HG02938 (cell line): ENCODE results near the gene DDX60.
"Not testable (repeated sequence)": the region's sequence is repeated elsewhere in the genome, so short reads cannot be mapped to it uniquely, and the experiment has no call there.

Experiments used
- ATAC-seq: cut with Tn5 transposase; IDR thresholded peaks from one replicate; pipeline ENCODE4 v1.9.1; 2021; ENCODE audit warnings: mild to moderate bottlenecking, moderate library complexity; ENCODE audit not compliant: unreplicated experiment

Gene DDX60

DNA sequence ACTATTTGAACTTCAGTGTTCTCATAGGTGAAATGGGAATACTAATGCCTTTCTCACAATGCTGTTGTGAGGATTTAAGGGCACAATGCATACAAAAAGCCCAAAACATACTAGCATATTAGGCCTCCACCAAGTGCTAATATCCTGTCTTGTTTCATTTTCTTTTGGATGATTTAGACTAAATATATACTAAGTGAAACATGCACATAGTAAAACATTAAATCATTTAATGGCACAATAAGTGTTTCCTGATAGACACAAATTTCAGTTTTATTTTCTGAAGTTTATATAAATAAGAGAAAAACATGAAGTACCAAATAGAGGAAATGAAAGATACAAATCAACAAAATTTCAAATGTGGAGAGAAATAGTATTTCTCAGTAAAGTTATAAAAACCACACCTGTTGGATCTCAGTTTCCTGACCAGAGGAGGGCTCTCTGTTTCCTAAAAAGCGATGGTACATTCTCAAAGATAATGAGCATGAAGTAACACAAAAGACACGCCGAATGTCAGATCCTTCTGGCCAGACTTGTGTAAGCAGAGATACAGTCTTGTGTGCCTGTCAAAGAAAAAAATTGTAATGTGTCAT is 25.1 kb downstream of the DDX60 start:
- peak; percentile 73 for ATAC-seq

DNA sequence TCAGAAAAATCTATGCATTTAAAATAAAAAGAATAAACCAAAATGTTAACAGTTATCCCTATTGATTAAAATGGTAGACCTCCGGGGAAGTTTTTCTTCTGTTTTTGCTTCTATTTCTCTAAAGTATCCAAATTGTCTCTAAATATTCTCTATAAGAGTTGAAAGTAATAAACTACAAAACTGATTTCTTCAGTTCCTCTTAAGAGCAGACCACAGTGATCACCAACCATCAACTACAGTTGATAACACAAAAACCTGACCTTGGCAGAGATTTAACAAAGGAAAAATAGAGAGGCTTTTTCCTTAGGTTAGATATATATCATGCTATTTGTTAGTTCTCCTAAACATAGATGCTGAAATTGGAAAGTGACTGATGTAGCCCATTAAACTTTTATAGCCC is 27.3 kb downstream of the DDX60 start:
- no peak for ATAC-seq

DNA sequence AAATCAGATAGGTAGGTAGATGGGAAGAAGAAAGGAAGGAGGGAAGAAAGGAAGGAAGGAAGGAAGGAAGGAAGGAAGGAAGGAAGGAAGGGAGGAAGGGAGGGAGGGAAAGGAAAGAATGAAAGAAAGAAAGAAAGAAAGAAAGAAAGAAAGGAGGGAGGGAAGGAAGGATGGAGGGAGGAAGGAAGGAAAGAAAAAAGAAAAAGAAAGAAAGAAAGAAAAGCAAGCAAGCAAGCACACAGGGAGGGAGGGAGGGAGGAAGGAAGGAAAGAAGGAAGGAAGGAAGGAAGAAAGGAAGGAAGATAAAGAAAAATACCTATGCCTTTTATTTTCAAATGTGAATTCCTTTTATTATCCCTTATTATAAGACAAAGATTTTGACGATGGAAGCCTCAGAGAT is 32.7 kb downstream of the DDX60 start:
- not testable (repeated sequence) for ATAC-seq

DNA sequence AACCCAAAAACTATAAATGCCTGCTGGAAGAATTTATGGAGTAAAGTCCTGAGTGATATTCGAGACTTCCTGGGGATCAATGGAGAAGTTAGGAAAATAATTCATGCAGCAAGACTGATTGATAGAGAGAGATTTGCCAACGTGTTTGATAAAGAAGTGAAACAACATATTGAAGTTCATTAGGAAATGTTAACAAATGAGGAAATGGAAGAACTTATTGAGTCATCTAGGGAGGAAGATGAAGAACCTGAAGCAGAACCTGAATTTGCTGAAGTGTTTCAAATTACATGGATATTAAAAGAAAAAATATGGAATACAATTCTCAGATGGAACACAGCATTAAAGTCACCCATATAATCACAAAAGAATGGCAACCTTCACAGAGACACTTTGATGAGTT is 39.0 kb downstream of the DDX60 start:
- no peak for ATAC-seq

DNA sequence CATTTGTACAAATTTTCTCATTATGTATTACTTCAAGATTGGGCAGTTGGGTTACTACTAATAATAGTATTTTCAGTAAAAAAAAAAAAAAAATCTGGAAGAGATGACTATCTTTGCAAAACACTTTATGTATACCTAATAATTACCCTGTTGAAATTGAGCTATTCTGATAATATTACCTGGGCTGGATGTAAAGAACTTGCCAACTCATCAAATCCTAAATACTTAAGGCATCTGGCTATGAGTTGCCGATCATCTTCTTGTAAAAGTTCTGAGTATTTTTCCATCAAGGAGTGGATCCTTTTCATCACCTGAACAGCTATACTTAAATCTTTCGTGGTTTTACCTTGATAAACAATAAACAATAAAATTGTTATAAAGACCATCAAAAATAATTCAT is 42.7 kb downstream of the DDX60 start:
- ATAC-seq = no peak

DNA sequence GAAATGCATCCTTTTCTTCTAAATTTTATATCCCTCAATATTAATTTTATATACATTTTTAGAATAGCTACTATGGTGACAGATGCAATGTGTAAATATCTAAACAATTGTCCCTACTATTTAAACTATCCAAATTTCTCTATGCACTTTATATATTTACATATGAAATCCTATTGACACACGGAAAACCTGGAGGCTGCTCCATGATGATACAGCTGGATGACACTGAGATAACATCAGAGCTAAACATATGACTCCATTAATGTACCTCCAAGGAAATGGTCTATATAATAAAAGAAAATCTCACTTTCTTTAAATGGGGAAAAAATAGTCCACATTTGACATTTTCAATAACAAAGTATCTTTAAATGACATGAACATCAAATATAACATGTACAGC is 43.7 kb downstream of the DDX60 start:
- ATAC-seq = no peak

DNA sequence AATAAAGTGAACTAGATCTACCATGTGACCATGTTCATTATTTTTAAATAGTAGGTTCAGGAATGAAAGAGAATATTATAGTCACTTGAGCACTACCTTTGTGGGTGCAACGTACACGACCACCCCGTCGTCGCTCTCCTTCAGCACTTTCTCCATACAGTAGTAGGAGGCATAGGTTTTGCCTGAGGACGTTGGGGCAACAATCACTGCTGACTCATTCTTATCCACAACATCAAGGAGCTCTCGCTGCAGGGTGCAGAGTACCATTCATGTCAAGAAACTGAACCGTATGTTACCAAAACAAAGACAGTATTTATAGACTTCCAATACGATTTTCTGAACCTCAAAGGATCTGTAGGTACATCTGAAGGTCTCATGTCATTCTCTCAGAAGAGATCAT is 44.7 kb downstream of the DDX60 start:
- ATAC-seq = no peak

DNA sequence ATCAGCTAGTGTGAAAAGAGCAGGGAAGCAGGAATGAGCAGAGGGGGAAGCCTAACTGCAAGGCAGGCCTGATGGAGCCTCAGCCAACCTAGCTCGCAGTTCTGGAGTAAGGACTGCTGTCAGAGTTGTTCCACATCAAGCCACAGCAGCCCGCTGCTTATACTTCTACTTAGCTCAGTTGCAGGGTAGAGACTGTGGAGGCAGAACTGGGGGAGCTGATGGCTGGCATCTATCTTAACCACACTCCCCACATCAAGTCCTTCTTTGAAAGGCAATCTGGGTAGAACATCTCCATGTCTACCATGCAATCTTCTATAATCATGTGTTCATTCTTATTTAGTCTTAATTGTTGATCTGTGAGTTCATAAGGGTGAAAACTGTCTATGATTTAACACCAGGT is 46.1 kb downstream of the DDX60 start:
- ATAC-seq = no peak

DNA sequence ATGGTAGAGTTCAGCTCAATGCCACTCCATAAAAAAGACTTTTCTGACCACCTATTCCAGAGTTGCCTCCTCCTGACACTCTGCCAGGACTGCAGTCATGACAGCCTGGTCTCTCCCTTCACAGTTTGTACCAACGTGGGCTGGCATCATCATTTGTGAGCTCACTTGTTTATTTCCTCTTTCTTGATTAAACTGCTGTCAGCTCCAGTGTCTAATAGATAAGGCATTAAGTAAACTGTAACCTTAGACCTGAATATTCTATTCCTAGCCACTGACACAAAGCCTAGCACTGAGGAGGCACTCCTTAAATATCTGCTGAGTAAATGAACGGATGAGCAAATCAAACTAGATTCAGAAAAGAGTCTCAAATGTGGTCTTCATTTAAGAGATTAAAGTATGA is 48.7 kb downstream of the DDX60 start:
- ATAC-seq = no peak

DNA sequence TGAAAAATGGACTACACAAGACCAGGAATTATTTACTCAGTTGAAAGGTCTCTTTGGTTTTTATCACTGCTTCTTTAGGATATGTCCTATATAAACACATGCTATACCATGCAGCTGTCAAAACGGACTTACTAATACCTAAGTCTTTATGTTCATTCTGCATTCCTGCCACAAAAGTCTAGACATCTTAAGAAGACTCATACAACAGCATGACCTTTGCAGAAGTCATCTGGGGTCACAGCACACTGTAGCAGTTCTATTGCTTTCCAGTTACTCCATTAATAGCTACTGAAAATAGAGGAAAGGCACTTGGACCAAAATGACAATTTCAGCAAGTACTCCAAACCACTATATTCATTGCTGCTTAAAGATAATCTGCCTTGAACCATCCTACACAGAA is 53.2 kb downstream of the DDX60 start:
- ATAC-seq = no peak

DNA sequence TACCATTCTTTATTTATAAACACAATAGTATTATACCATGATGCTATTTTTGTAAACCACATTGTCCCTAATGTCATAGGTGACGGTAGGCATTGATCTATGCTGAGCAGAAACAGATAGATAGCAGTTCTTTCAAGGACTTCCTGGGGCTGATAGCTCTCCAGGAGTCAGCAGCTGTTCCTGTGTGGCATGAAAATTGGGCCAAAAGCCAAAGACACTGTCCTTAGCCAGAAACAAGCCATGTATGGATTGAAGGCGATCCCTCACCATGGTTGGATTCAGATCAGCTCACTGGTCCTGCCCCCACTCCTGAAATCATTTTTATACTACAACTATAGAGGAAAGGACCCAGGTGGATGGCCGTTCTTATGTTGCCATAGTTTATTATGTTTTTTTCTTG is 53.6 kb downstream of the DDX60 start:
- no peak for ATAC-seq

DNA sequence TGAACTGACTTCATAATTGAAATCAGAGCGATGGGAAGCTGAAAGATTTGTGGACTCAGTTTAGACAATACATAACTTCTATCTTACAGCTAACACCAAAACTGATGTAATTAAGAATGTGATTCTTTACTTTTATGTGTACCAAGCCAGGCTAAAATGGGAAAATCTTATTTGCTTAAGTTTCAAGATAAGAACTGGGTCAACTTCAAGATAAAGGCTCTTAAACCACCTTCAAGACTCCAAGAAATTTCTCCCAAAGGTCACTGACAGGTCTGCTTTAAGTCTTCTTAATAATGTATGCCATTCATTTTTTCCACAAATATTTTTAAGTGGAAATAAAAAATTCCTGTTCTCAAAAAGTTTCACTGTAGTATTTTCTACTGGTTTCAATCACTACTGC is 55.5 kb downstream of the DDX60 start:
- ATAC-seq = no peak

DNA sequence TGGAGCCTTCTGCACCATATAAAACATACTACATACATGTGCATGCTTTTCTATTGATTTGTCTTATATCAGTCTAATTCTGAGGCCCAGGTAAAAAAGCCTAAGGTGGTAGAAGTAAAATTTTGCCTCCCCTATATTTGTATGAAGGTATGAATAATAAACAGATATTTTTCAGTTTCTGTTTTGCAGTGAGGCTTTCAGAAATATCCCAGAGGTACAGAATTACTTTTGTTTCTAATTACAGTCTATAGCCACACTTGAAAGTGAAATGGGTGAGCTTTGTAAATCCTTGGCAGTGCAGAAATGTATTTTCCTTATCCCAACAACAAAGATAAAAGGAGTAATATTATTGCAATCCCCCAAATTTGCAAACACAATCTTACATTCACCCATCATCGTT is 59.5 kb downstream of the DDX60 start:
- no peak for ATAC-seq

DNA sequence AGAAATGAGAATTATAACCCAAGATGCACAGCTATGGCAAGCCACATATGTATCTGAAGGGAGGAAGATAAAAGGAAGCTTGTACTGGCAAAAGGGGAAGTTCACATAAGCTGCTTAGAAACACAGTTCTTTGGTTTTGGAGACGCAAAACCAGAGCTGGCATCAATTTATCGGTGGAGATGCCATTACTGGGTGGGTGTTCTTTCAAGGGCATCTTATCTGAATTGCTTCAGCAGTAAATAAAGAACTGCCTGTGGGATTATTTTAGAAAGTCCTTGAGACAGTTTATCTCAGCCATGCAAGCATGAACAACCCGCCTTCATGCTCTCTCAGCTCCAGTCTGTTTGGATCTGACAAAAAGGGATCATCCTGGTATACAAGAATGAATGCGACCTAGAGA is 60.8 kb downstream of the DDX60 start:
- no peak for ATAC-seq

DNA sequence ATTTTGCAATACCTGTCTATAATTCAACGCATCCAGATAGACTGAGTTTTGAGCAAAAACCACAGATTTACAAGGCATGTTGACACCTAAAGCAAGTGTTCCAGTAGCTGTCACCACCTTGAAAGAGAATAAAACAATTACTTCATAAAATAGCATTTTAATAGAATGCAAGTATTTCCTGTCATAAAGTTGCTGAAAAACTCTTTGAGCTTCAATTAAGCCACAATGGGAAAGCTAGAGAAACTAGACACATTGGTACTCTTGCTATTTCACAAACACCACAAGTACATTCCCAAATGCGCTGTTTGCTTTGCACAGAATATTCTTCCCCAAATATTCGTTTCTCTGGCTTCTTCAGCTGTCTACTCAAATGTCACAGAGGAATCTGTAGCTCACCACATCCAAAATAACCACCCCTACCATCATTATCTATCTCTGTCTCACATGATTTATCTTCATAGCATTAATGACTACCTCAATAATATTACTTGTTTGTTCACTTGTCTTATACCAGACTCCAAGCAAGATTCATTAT is 70.3 kb downstream of the DDX60 start:
- ATAC-seq = no peak

DNA sequence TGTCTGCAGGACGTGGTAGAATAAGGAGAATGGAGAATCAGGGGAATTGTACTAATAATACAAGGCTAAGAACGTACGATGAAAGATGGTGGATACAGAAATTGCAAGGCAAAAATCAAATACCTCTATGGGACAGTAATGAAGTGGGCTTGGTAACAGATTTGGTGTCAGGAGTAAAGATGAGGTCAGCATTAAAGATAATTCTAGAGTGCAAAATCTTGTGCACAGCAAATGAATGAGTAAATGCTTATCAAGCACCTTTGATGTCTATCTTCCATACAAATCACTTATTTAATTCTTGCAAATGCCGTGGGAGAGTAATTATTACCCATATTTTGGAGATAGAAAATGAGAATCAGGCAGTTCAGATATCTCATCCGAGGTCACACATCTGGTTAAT is 70.9 kb downstream of the DDX60 start:
- no peak for ATAC-seq

DNA sequence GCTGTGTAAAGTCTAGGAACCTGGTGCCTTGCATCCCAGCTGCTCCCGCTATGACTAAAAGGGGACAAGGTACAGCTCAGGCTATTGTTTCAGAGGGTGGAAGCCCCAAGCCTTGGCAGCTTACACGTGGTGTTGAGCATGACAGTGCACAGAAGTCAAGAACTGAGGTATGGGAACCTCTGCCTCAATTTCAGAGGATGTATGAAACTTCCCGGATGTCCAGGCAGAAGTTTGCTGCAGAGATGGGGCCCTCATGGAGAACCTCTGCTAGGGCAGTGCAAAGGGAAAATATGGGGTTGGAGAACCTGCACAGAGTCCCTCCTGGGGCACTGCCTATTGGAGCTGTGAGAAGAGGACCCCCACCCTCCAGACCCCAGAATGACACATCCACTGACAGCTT is 76.6 kb downstream of the DDX60 start:
- no peak for ATAC-seq

DNA sequence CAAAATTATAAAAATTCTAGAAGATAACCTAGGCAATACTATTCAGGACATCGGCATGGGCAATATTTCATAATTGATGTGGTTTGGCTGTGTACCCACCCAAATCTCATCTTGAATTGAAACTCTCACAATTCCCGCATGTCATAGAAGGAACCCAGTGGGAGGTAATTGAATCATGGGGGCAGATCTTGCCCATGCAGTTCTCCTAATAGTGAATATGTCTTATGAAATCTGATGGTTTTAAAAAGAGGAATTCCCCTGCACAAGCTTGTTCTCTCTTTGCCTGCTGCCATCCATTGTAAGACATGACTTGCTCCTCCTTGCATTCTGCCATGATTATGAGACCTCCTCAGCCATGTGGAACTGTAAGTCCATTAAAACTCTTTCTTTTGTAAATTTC is 77.7 kb downstream of the DDX60 start:
- ATAC-seq = no peak

DNA sequence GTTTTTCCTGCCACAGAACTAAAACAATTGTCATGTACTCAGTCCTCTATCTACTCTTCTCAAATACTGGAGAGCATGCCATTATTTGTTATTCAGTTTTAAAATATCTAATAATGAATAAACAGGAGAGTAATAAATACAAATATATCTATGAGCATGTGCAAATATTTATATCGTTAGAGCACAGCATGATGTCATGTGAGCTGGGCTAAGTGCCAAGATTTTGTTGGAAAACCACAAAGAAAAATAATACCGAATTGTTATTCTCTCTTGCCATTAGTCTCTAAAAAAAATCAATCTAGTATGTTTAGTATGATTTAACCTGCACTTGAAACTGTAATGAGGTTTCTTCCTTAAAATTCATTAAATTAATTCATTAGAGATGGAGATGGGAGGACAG is 97.3 kb downstream of the DDX60 start:
- ATAC-seq = no peak

DNA sequence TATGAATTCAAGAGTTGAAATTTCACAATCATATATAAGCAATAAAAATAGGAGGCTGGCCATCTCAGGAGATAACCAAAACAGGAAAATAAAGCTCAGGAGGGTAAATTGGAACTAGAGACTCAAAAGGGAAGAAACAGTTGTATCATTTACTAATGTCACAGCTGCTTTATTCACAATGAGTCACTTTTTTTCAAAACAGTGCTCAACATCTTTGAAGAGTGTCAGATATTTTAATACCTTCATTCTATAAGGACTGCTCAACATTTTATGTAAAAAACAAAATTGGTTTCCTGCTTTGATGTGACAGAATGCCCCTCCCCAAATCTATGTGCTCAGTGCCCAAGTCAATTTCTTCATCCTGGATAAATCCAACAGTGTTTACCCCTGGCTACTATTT is 97.7 kb downstream of the DDX60 start:
- ATAC-seq = no peak

DNA sequence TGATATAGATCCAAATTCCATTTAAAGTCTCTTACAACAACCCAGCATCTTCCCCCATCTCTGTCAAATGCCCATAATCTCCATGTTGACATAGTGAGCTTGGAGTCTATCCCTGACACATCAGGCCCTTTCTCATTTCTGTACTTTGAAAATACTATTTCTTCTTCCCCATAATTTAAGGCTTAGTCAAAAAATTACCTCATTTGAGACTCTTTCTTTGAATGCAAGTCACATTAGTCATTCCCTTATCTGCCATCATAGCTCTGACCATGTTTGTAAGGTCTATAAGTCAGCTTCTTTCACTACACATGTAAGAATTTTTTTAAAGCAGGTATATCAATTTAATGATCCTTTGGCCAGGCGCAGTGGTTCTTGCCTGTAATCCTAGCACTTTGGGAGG is 99.9 kb downstream of the DDX60 start:
- no peak for ATAC-seq

DNA sequence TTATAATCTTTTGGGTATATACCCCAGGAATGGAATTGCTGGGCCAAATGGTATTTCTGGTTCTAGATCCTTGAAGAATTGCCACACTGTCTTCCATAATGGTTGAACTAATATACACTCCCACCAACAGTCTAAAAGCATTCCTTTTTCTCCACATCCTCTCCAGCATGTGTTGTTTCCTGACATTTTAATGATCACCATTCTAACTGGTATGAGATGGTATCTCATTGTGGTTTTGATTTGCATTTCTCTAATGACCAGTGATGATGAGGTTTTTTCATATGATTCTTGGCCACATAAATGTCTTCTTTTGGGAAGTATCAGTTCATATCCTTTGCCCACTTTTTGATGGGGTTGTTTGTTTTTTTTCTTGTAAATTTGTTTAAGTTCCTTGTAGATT is 105.0 kb downstream of the DDX60 start:
- not testable (repeated sequence) for ATAC-seq

DNA sequence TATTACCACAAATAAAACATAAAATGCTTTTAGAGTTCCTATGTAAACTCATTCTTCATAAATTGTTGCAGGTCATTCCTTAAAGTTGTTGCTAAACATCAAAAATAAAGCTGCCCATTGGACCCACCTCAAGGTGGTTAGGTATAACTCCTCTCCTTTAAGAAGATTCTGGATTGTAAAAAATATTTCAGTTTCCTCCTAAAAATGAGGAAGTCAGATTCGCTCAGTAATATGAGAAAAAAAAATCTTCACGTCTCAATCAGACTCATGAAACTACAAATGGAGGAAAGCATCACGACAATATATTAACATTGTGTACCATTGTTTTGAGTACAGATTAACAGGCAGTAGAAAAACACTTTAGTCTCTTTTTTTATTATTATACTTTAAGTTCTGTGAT is 105.9 kb downstream of the DDX60 start:
- ATAC-seq = no peak
